NCI-H2196 (cell line): Measurements from ENCODE around the gene SMYD2.

Experiments used
- DNase-seq: peaks from one replicate; lab custom pipeline; 2025; ENCODE audit not compliant: unreplicated experiment; lab: John Stamatoyannopoulos, UW

The SMYD2 gene

GRCh38 chr1:214354440-214355148, 73.6 kb downstream of the SMYD2 start:
- no peak for DNase-seq

- no peak for DNase-seq
These were observed 79.2 kb downstream of the SMYD2 start for GRCh38 chr1:214360116-214360515.

GRCh38 chr1:214360525-214361164, 79.7 kb downstream of the SMYD2 start:
- no peak for DNase-seq

- DNase-seq, result no peak
These were observed 80.7 kb downstream of the SMYD2 start for GRCh38 chr1:214361636-214362035.

GRCh38 chr1:214362188-214362882, 81.4 kb downstream of the SMYD2 start:
- no peak for DNase-seq

- no peak for DNase-seq
These were observed 82.4 kb downstream of the SMYD2 start for GRCh38 chr1:214363386-214363785.

- DNase-seq, result no peak
These were observed 83.4 kb downstream of the SMYD2 start for GRCh38 chr1:214364386-214364785.

GRCh38 chr1:214364786-214365295, 83.9 kb downstream of the SMYD2 start:
- no peak for DNase-seq

GRCh38 chr1:214367841-214368240, 86.9 kb downstream of the SMYD2 start:
- DNase-seq, result no peak

GRCh38 chr1:214369364-214369763, 88.4 kb downstream of the SMYD2 start:
- DNase-seq, result no peak

- no peak for DNase-seq
These were observed 89.7 kb downstream of the SMYD2 start for GRCh38 chr1:214370615-214371014.

- no peak for DNase-seq
These were observed 91.1 kb downstream of the SMYD2 start for GRCh38 chr1:214372092-214372491.

GRCh38 chr1:214377485-214377884, 96.5 kb downstream of the SMYD2 start:
- no peak for DNase-seq

- no peak for DNase-seq
These were observed 96.9 kb downstream of the SMYD2 start for GRCh38 chr1:214377886-214378285.

GRCh38 chr1:214378492-214378891, 97.5 kb downstream of the SMYD2 start:
- no peak for DNase-seq

GRCh38 chr1:214379236-214379970, 98.4 kb downstream of the SMYD2 start:
- no peak for DNase-seq

GRCh38 chr1:214380396-214380795, 99.4 kb downstream of the SMYD2 start:
- no peak for DNase-seq

- no peak for DNase-seq
These were observed 100.2 kb downstream of the SMYD2 start for GRCh38 chr1:214380986-214381695.

- no peak for DNase-seq
These were observed 102.7 kb downstream of the SMYD2 start for GRCh38 chr1:214383381-214384372.
